ENCODE data around the gene EIPR1. TPM values are rescaled to one million over a fixed set of nuclear protein-coding genes. Genes with fewer than 3 reads are reported as not detected.

Gene EIPR1
- total and polyA plus RNA-seq, 2 of the 4 experiments (the other 2 are of a cell fraction): 46.5 to 67.4 TPM

GRCh38 chr2:3302421-3302750, 75.2 kb downstream of the EIPR1 start:
- H2BK15ac ChIP-seq (ENCODE audit: low read depth, low read length): no peak overlapping the region
- no peak overlapping the region for H3K4me2 ChIP-seq (ENCODE audit: low read depth, low read length)
- H3K14ac ChIP-seq (replicated peaks; ENCODE audit: low read depth, low read length): no peak overlapping the region
- no peak overlapping the region for H4K5ac ChIP-seq (ENCODE audit: low read depth, low read length)
- H2BK20ac ChIP-seq (ENCODE audit: low read depth, low read length): no peak overlapping the region
- no peak overlapping the region for H4K91ac ChIP-seq (ENCODE audit: insufficient read depth, low read depth, low read length)
- WGBS, 2 experiments (ENCODE audit: extremely low coverage in 2 of 2, insufficient read length in 1 of 2): no CpG with 5 or more reads among the region's 10 CpGs
- dilution Hi-C loops (cut with HindIII; ENCODE audit: low sequenced_read_pairs, unreplicated experiment): no loop called here
- no peaks in the 10 kb centered on the region for H3K4me1 ChIP-seq (ENCODE audit: control insufficient read depth, insufficient read depth, low read length)
- H3K36me3 ChIP-seq (ENCODE audit: control insufficient read depth, insufficient read depth, low read length): no peaks in the 10 kb centered on the region
- ATAC-seq (ENCODE audit: low read depth): no peak
- ChIA-PET POLR2A (ENCODE audit: unreplicated experiment) (no interaction called here), CTCF (no interaction called here)
- no peaks in the 10 kb centered on the region for H3K9me1 ChIP-seq (ENCODE audit: insufficient read depth, low read length)
- H3K27ac ChIP-seq (ENCODE audit: insufficient read depth, low read length): no peak overlapping the region
- H3K56ac ChIP-seq (ENCODE audit: extremely low read depth, insufficient read depth, low read length): no peak overlapping the region
- peaks cover 0 to 2% of the 10 kb centered on the region in 2 experiments; a peak in 2 of 4 replicates for H3K79me1 ChIP-seq (ENCODE audit: low read depth in 1 of 2, low read length in 2 of 2)
- H3K4me3 ChIP-seq (ENCODE audit: insufficient read depth, low read depth, low read length): no peak overlapping the region
- H2BK120ac ChIP-seq (ENCODE audit: low read depth, low read length): no peak overlapping the region
- TF ChIP-seq NFE2L2 (IDR thresholded peaks at IDR 0.05; ENCODE audit: low read depth, low read length) (no peak), ELK1 (IDR thresholded peaks at IDR 0.05; ENCODE audit: borderline replicate concordance, low read depth, low read length) (no peak), CHD1 (IDR thresholded peaks at IDR 0.05; ENCODE audit: low read depth, low read length) (no peak), CEBPB (IDR thresholded peaks at IDR 0.05; ENCODE audit: low read depth, low read length) (no peak), BHLHE40 (IDR thresholded peaks at IDR 0.05; ENCODE audit: low read depth, low read length) (no peak), SMC3 (IDR thresholded peaks at IDR 0.05; ENCODE audit: low read depth, low read length) (no peak), MAZ (IDR thresholded peaks at IDR 0.05; ENCODE audit: borderline replicate concordance, low read depth, low read length) (no peak), USF2 (IDR thresholded peaks at IDR 0.05; ENCODE audit: low read depth, low read length) (no peak), POLR2A (IDR thresholded peaks at IDR 0.05; ENCODE audit: low read depth, low read length) (no peak)
- H3K18ac ChIP-seq (ENCODE audit: low read depth, low read length): no peak overlapping the region
- H3K23ac ChIP-seq (ENCODE audit: low read depth, low read length): no peak overlapping the region
- no peaks in the 10 kb centered on the region for H4K20me1 ChIP-seq (ENCODE audit: insufficient read depth, low read length)
- DNase-seq: no peak
- no peaks in the 10 kb centered on the region for H3K9me3 ChIP-seq (ENCODE audit: control insufficient read depth, insufficient read depth, low read length)
- H4K8ac ChIP-seq (ENCODE audit: low read depth in 2 of 2, low read length in 2 of 2): no peak overlapping the region
- no peak overlapping the region for H3K4ac ChIP-seq (ENCODE audit: low read depth, low read length)
- BruUV-seq (replicated peaks): no TSS peak
- no peak overlapping the region for H2AFZ ChIP-seq (replicated peaks; ENCODE audit: low read length, poor library complexity)
- H2AK9ac ChIP-seq (replicated peaks; ENCODE audit: low read depth, low read length, poor library complexity): no peak overlapping the region
- in situ Hi-C loops (cut with MboI; ENCODE audit: low sequenced_read_pairs): no loop called here
- no peak overlapping the region for H2BK5ac ChIP-seq (ENCODE audit: low read depth, low read length, poor library complexity, severe bottlenecking)
- intact Hi-C loops (cut with micrococcal nuclease): no loop called here
- H2AK5ac ChIP-seq (ENCODE audit: low read depth, low read length): no peak overlapping the region
- no peak overlapping the region for H3K9ac ChIP-seq (ENCODE audit: low read depth, low read length)
- H3K27me3 ChIP-seq (ENCODE audit: control insufficient read depth, insufficient read depth, low read length): no peaks in the 10 kb centered on the region

Data from IMR-90 (cell line).